K562 (cell line): ENCODE data around the gene ARFGEF2. TPM values are rescaled to one million over a fixed set of nuclear protein-coding genes. Genes with fewer than 3 reads are reported as not detected.
A peak's percentile ranks its signal among the peaks of the same experiment; 100 is the strongest.

ENCODE experiments used
- ATAC-seq: fragments of 200-7000 bp; cut with Tn5 transposase; 3 replicates; pipeline ENCODE4 v1.9.1; 2020; ENCODE audit warnings: moderate library complexity
- BruUV-seq: library from RNA; stranded (reverse); fragments of 400-500 nt; replicated peaks from 2 replicates; lab custom pipeline; 2021; lab: Mats Ljungman, UMichigan
- CTCF ChIA-PET: fragments of 300-600 bp; formaldehyde crosslinking; extraction: SDS; loops from one replicate; lab custom pipeline; 2021; ENCODE audit warnings: low intra/inter-chr PET ratio; lab: Yijun Ruan, JAX
- POLR2A ChIA-PET: fragments of 300-600, 350-650 bp; sonication (Branson Sonifier 250); formaldehyde crosslinking; extraction: SDS; loops from one replicate; lab custom pipeline; 2021; ENCODE audit warnings: antibody characterized with exemption, inconsistent platforms; lab: Yijun Ruan, JAX
- DNase-seq, 4 experiments: peaks; one replicate each; pipeline versions ENCODE4 v3.0.0 to v3.0.0-alpha.2; 2011 to 2018; ENCODE audit warnings: low spot score in 3 of 4, mixed read lengths in 3 of 4; ENCODE audit errors: extremely low read depth in 1 of 4
- FAIRE-seq: peaks from 2 replicates; lab custom pipeline; 2011; peaks lifted over from hg19 to GRCh38; lab: Jason Lieb, UNC
- H2AFZ ChIP-seq: 2 replicates; pipeline ENCODE4 v1.6.0; 2011; ENCODE audit warnings: low read depth, low read length, control low read depth, inconsistent platforms
- H3K27ac ChIP-seq: fragments of 200-600 bp; 3 replicates; pipeline ENCODE4 v1.8.0; 2011; ENCODE audit warnings: low read depth, mild to moderate bottlenecking, control low read depth, inconsistent platforms, low read length, moderate library complexity, mixed read lengths; ENCODE audit errors: extremely low read depth
- H3K27me3 ChIP-seq, 2 experiments: fragments of 300-600 bp in 1 of 2; 2 replicates in 1 of 2; 3 replicates in 1 of 2; pipeline versions ENCODE4 v1.6.0 to v1.8.0; 2011; ENCODE audit warnings: inconsistent platforms in 2 of 2, low read length in 2 of 2, mild to moderate bottlenecking in 1 of 2, mixed read lengths in 1 of 2, moderate library complexity in 1 of 2; ENCODE audit not compliant: control insufficient read depth in 2 of 2, insufficient read depth in 2 of 2
- H3K36me3 ChIP-seq: fragments of 300-600 bp; 3 replicates; pipeline ENCODE4 v1.8.0; 2011; ENCODE audit warnings: mild to moderate bottlenecking, low read length, inconsistent platforms; ENCODE audit not compliant: control insufficient read depth, insufficient read depth
- H3K4me1 ChIP-seq, 2 experiments: fragments of 200-600 bp in 1 of 2; replicated peaks in 1 of 2; 2 replicates in 1 of 2; 3 replicates in 1 of 2; pipeline versions ENCODE4 v1.5.1 to v1.8.0; 2011; ENCODE audit warnings: inconsistent platforms in 2 of 2, low read length in 2 of 2, mild to moderate bottlenecking in 1 of 2, mixed read lengths in 1 of 2, moderate library complexity in 1 of 2; ENCODE audit not compliant: control insufficient read depth in 2 of 2, insufficient read depth in 2 of 2
- H3K4me2 ChIP-seq: 2 replicates; pipeline ENCODE4 v1.6.1; 2011; ENCODE audit warnings: low read length, control low read depth, inconsistent platforms, mixed read lengths; ENCODE audit not compliant: insufficient read depth
- H3K4me3 ChIP-seq: fragments of 200-600 bp; sonication (generic), shearing (Covaris generic); 2 replicates; pipeline ENCODE4 v1.5.1; 2016; ENCODE audit warnings: control low read depth, inconsistent platforms
- H3K79me2 ChIP-seq: fragments of 200-600 bp; 3 replicates; pipeline ENCODE4 v1.8.0; 2011; ENCODE audit warnings: low read length, inconsistent platforms; ENCODE audit not compliant: control insufficient read depth, insufficient read depth
- H3K9ac ChIP-seq, 2 experiments: 2 replicates each; pipeline versions ENCODE4 v1.6.0 to v1.6.1; 2011; ENCODE audit warnings: low read depth in 2 of 2, low read length in 2 of 2, control low read depth in 1 of 2, inconsistent platforms in 1 of 2, mild to moderate bottlenecking in 1 of 2, mixed read lengths in 1 of 2; ENCODE audit not compliant: insufficient read depth in 1 of 2
- H3K9me1 ChIP-seq: one replicate; pipeline ENCODE4 v1.6.0; 2011; ENCODE audit warnings: inconsistent platforms, mild to moderate bottlenecking, low read length, moderate library complexity; ENCODE audit not compliant: control insufficient read depth, insufficient read depth
- H3K9me3 ChIP-seq: replicated peaks from 2 replicates; pipeline ENCODE4 v1.5.1; 2011; ENCODE audit warnings: low read depth, low read length, inconsistent platforms; ENCODE audit not compliant: control insufficient read depth, insufficient read depth
- H4K20me1 ChIP-seq: replicated peaks from 2 replicates; pipeline ENCODE4 v1.6.1; 2011; ENCODE audit warnings: low read length, inconsistent platforms, mixed read lengths; ENCODE audit not compliant: control insufficient read depth, insufficient read depth
- ARID1B ChIP-seq: fragments of 450-650 bp; IDR thresholded peaks from 2 replicates; pipeline ENCODE4 v1.6.1; 2016; ENCODE audit warnings: antibody characterized with exemption, mild to moderate bottlenecking, inconsistent platforms
- CBFA2T2 ChIP-seq: fragments of 450-650 bp; conservative IDR thresholded peaks from 2 replicates; pipeline ENCODE4 v1.6.1; 2017; ENCODE audit warnings: mild to moderate bottlenecking
- CBFA2T3 ChIP-seq: fragments of 450-650 bp; IDR thresholded peaks from 2 replicates; pipeline ENCODE4 v1.6.1; 2017
- DPF2 ChIP-seq: fragments of 450-650 bp; IDR thresholded peaks from 2 replicates; pipeline ENCODE4 v1.6.1; 2016
- FOXA3 ChIP-seq, 2 experiments: fragments of 450-650 bp in 1 of 2; sonication (generic) in 1 of 2; formaldehyde crosslinking; IDR thresholded peaks in 1 of 2; conservative IDR thresholded peaks in 1 of 2; 2 replicates each; pipeline versions ENCODE4 v1.4.0 to v1.8.0; 2020 to 2022; ENCODE audit warnings: mild to moderate bottlenecking in 2 of 2, missing genetic modification reagents in 1 of 2
- GATA2 ChIP-seq: sonication (generic); formaldehyde crosslinking; IDR thresholded peaks from 2 replicates; pipeline ENCODE4 v1.4.0; 2020; ENCODE audit warnings: mild to moderate bottlenecking, missing genetic modification reagents
- PCBP2 ChIP-seq: fragments of 200-400 bp; formaldehyde crosslinking; IDR thresholded peaks from 2 replicates; pipeline ENCODE4 v1.6.1; 2018; ENCODE audit warnings: low read length, low read depth, mild to moderate bottlenecking, moderate library complexity; ENCODE audit not compliant: poor library complexity, severe bottlenecking
- SIX5 ChIP-seq, 2 experiments: IDR thresholded peaks; 2 replicates each; pipeline ENCODE4 v1.6.1; 2011; ENCODE audit warnings: low read length in 2 of 2, borderline replicate concordance in 1 of 2, low read depth in 1 of 2, mild to moderate bottlenecking in 1 of 2, moderate library complexity in 1 of 2; ENCODE audit not compliant: insufficient read depth in 1 of 2
- SMARCA5 ChIP-seq: fragments of 450-650 bp; IDR thresholded peaks from 2 replicates; pipeline ENCODE4 v1.6.1; 2016
- TEAD1 ChIP-seq, 2 experiments: fragments of 450-650 bp in 1 of 2; sonication (generic) in 1 of 2; formaldehyde crosslinking; IDR thresholded peaks; 2 replicates each; pipeline versions ENCODE4 v1.4.0 to v1.8.0; 2020 to 2022; ENCODE audit warnings: mild to moderate bottlenecking in 2 of 2, missing genetic modification reagents in 1 of 2
- WGBS: fragments of 100-300 bp; shearing (Covaris generic); methylation state at CpG from one replicate; pipeline ENCODE4 v1.1.6; 2016; ENCODE audit warnings: low coverage, mixed read lengths; ENCODE audit not compliant: insufficient coverage; ENCODE audit errors: missing lambda C conversion rate; 5-methylcytosine and 5-hydroxymethylcytosine counted together
- in situ Hi-C: fragments of 300-500 bp; cut with MboI; formaldehyde crosslinking; loops from 4 replicates; pipeline ENCODE4 v1.15.0; 2018; ENCODE audit warnings: inconsistent platforms, mixed read lengths
- intact Hi-C: fragments of 100-400 bp; cut with micrococcal nuclease; formaldehyde crosslinking; loops from 2 replicates; pipeline ENCODE4 v1.14.2; 2022
- polyA plus RNA-seq, 8 experiments: library from polyadenylated mRNA; depleted of rRNA in 4 of 8; stranded (reverse) in 5 of 8; unstranded in 3 of 8; fragments of >200 nt; fragmentation: Nextera tagmentation in 2 of 8; fragmentation: Illumina TruSeq in 1 of 8; extraction: Ambion mirVana in 2 of 8; extraction: Trizol in 1 of 8; gene quantifications; 2 replicates each; pipeline versions ENCODE4 v1.2.1 to v1.2.3, GENCODE V29; 2011 to 2014; ENCODE audit warnings: inconsistent platforms in 1 of 8, missing spikeins in 1 of 8
- total RNA-seq, 7 experiments: library from RNA; depleted of rRNA in 6 of 7; stranded (reverse); fragments of >200 nt in 6 of 7; fragmentation: Illumina TruSeq in 2 of 7; extraction: Trizol in 2 of 7; gene quantifications; 2 replicates each; pipeline versions ENCODE4 v1.2.1 to v1.2.3, GENCODE V29; 2011 to 2021; ENCODE audit warnings: low replicate concordance in 1 of 7

The ARFGEF2 gene
- total and polyA plus RNA-seq, 9 of the 15 experiments (the other 6 are each of a cell fraction or from before 2014, with no cell fraction given) = 4.2 to 18.8 (median 13.7) TPM

DNA sequence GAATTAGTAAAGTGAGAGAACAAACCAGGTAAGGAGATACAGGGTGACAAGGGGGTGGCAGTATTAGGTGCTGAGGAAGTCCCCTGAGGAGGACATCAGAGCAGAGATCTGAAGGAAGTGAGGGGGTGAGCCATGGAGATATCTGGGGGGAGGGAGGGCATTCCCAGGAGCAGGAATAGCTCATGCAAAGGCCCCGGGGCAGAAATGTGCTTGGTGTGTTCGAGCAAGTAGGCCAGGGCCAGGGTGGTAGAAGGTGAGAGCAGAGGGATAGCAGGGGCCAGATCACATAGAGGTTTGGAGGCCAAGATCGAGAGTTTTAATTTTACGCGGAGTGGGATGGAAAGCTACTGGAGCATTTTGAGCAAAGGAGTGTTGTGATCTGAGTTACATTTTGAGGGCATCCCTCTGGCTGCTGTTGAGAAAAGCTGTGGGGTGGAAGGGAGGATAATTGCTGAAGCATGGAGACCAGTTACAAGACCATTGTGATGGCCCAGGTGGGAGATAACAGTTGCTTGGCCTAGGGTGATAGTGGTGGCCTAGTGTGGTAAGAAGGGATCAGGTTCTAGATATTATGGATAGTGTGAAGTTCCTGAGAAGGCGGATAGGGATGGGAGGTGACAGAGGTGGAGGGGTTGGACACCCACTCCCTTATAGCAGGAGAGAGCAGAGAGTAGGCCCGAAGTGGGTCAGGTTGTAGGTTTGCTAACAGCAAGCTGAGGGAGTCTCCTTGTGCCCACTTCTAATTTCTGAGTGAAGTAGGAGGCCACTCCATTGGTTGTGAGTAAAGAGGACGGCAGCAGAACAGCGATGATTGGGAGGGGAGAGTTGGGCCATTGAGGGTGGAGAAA, 10.2 kb downstream of the ARFGEF2 start:
- peaks cover 22 to 29% of the 10 kb centered on the region in 2 experiments for H3K4me1 ChIP-seq
- no peak overlapping the region for H3K27ac ChIP-seq
- peak overlapping the region in 1 of 2 experiments; percentile 75; a peak in 1 of 4 replicates for H3K9ac ChIP-seq
- H3K36me3 ChIP-seq = peaks cover 1% of the 10 kb centered on the region; the same call in 2 of the 3 replicates
- H4K20me1 ChIP-seq = peaks cover 14% of the 10 kb centered on the region
- TF ChIP-seq ARID1B = 0 out of 2 replicates have a peak, but pooled peaks have one; percentile 30
- TF ChIP-seq TEAD1 (CRISPR knock-in tag; IDR thresholded peaks at IDR 0.05) = no peak
- peak; percentile 34; the same call in 1 of the 2 replicates for TF ChIP-seq SMARCA5
- no peak for TF ChIP-seq FOXA3 (CRISPR knock-in tag; conservative IDR thresholded peaks at IDR 0.05 in 1 of 2, IDR thresholded peaks at IDR 0.05 in 1 of 2)
- no peak for TF ChIP-seq PCBP2
- 0 out of 4 replicates have a peak, but pooled peaks of 1 of the 2 experiments have one; percentile 11 for TF ChIP-seq SIX5 (IDR thresholded peaks at IDR 0.05; ENCODE audit: borderline replicate concordance in 1 of 2, insufficient read depth in 1 of 2, low read depth in 1 of 2, low read length in 2 of 2)
- TF ChIP-seq CBFA2T2 = peak; percentile 36
- TF ChIP-seq GATA2 (CRISPR knock-in tag) = no peak
- TF ChIP-seq CBFA2T3 = peak; percentile 60
- TF ChIP-seq DPF2 = 0 out of 2 replicates have a peak, but pooled peaks have one; percentile 27
- H3K4me2 ChIP-seq = peak overlapping the region; percentile 1; the same call in 1 of the 2 replicates
- H3K9me3 ChIP-seq = no peaks in the 10 kb centered on the region
- FAIRE-seq (no peak), ATAC-seq (peak; percentile 39), DNase-seq (no peak)
- BruUV-seq = no TSS peak
- 64% methylated on average over 7 of the region's 9 CpGs for WGBS
- no peak overlapping the region for H2AFZ ChIP-seq
- H3K79me2 ChIP-seq = peaks cover 63% of the 10 kb centered on the region
- no peaks in the 10 kb centered on the region for H3K27me3 ChIP-seq
- no peak overlapping the region for H3K4me3 ChIP-seq
- POLR2A ChIA-PET = interaction anchor here (0.9 to 1.8 kb wide), 2 partner anchors 9 to 10 kb away, joined by 3 to 4 read pairs; no protein-coding TSS in a partner anchor
- H3K9me1 ChIP-seq = no peaks in the 10 kb centered on the region
- in situ Hi-C loops = no loop called here
- CTCF ChIA-PET = no interaction called here
- intact Hi-C loops = no loop called here
